Measurements from ENCODE around the gene GTPBP6.
"Not testable (repeated sequence)": the region's sequence is repeated elsewhere in the genome, so short reads cannot be mapped to it uniquely, and the experiment has no call there.

The GTPBP6 gene

DNA sequence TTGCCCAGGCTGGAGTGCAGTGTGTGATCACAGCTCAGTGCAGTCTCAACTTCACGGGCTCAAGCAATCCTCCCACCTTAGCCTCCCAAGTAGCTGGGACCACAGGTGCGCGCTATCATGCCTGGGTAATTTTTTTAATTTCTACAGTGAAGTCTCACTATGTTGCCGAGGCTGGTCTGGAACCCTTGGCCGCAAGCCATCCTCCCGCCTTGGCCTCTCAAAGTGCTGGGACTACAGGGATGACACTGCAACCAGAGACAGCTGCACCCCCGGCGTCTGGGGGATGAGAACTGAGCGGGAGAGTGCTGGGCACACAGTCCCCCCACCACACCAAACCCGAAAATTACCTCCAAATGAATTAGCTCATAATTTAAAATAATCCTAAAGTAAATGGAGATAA lies 33.1 kb upstream of the GTPBP6 start:
- no peak for DNase-seq (ENCODE audit: low read depth)

DNA sequence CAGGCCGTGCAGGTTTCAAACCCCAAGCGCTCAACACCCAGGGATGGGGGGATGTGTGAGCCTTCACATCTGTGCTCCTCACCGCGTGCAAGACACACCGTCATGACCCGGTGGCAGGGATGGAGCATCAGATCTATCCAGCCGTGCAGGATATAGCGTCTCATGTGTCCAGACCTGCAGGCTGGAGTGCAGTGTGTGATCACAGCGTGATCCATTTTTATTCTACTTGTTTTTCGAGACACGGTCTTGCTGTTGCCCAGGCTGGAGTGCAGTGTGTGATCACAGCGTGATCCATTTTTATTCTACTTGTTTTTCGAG lies 32.7 kb upstream of the GTPBP6 start:
- DNase-seq (ENCODE audit: low read depth), result not testable (repeated sequence)

DNA sequence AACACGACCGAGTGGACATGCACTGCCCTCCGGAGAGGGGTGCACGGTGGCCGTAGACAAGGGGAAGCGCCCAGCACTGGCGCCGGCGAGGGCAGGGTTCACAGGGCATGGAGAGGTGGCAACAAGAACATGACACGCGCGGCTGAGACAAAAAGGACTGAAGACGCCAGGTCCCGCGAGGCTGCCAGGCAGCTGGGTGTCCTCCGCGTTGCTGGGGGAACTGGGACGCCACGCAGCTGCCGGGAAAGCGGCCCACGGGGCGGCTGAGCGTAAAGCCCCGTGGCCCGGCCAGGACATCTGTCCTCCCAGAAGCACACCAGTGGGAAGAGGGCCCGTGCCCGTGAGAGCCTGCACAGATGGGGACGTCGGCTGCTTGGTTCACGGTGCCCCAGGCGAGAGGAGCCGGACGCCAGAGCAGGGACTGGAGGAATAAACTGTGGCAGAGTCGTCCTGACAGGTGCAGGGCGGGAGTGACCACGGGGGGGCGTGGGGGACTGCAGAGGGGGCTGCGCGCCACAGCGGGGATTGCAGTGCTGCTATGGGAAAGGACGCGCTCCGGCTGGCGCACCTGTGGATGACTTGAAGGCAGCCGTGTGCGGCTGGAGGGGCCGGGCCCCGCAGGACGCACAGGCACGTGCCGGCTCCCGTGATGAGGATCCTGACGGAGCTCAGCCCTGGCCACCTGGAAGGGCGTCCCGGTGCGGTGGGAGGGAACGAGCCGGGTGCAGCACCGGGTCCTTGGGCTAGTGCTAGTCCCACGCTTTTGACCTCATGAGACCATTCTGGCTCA lies 32.1 kb upstream of the GTPBP6 start:
- DNase-seq (ENCODE audit: low read depth), result no peak

DNA sequence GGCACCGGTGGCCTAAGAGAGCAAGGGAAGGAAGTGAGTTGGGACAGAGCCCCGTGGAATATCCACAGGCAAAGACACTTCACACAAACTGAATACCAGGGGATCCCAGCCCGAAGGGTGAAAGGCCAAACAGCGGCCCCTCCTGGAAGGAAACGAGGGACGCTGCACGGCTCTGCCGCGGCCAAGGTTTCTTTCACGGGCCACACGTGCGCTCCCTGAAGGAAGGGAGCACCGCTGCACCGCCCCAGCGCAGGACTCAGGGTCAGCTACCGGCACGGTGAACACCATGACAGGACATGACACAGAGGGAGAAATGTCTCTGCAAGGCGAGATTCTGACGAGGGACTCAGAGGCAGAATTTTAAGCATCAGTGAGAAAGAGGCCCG lies 31.5 kb upstream of the GTPBP6 start:
- DNase-seq (ENCODE audit: low read depth), result no peak

DNA sequence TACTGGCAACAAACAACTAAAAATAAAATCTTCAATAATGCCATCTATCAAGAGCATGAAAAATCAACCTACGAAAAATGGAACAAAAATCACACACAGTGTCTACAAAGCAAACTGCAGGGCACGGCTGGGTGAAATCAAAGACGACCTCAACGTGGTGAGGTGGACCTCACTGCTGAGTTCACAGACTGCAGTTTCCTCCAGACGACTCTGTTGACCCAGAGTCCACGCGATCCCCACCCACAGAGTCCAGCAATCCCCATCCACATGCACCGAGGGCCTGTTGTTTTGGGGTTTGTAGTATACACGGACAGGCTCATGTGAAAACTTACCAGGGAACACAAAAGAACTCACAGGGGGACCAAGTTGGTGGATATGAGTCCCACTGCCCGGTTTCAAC lies 31.1 kb upstream of the GTPBP6 start:
- DNase-seq (ENCODE audit: low read depth), result no peak

DNA sequence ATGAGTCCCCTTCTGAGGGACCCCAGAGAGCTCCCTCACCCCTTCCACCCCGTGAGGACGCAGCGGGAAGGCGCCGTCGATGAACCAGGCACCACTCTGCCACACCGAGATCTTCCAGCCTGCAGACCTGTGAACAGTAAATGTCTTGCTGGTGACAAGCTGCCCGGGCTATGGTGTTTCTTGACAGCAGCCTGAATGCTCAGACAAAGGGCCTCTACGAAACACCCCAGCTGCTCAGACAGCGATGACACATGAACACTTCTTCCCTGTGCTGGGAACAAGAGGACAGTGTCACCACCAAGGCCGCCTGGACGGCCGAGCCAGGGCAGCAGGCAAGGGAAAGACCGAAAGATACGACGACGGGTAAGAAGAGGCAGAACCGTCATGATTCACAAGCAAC lies 30.6 kb upstream of the GTPBP6 start:
- no peak for DNase-seq (ENCODE audit: low read depth)

DNA sequence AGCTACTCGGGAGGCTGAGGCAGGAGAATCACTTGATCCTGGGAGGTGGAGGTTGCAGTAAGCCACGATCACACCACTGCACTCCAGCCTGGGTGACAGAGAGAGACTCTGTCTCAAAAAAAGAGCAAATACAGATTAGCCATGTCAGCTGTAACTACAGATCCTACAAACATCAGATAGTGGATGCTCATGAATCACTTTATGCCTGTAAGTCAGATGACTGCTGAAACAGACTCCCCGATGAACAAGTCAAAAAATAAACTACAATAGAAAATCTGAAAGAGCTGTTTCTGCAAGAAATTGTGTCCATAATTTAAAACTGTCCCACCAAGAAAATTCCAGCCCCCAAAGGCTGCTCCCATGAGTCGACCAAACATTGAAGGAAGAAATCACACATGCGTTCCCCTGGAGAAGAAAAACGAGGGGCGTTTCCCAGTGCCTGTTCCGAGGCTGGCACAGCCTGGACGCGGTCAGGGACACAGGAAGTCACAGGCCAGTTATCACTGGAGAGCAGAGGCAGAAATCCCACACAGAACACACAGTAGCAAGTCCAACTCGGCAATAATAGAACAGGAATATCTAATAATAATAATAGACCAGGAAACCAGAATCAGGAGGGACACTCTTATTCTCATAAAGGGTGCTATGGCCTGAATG lies 30.0 kb upstream of the GTPBP6 start:
- DNase-seq (ENCODE audit: low read depth), result no peak

DNA sequence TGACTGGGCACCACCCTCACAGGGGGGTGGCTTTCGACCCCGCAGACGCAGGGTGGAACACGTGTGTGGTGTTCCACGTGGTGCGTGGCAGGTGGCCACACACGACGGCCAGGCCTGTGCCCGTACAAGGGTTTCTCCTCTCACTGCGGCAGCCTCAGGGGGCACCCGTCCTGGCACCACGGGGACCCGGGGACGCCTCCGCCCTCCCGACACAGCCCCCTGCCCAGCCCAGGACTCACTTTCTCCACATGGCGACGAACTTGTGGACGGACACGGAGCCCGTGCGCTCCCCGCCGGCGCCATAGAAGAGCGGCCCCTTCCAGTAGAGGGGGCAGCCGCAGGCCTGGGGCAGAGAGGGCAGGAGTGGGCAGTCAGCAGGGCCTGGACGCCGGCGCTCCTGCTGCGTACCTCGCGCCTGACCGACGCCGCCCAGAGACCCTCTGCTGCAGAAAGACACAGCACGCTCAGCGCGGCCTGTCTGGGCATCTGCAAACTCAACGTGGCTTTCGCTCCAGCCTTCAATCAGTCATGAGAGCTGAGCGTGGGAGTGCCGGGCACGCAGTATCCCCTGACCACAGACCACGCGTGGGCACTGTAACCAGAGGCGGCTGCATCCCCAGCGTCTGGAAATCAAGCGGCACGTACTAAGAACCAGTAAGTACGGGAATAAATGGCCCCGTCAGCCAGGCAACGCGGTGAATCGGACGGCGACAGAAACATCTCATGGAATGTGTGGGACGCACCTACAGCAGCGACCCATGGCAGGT lies 28.9 kb upstream of the GTPBP6 start:
- DNase-seq (ENCODE audit: low read depth), result no peak

DNA sequence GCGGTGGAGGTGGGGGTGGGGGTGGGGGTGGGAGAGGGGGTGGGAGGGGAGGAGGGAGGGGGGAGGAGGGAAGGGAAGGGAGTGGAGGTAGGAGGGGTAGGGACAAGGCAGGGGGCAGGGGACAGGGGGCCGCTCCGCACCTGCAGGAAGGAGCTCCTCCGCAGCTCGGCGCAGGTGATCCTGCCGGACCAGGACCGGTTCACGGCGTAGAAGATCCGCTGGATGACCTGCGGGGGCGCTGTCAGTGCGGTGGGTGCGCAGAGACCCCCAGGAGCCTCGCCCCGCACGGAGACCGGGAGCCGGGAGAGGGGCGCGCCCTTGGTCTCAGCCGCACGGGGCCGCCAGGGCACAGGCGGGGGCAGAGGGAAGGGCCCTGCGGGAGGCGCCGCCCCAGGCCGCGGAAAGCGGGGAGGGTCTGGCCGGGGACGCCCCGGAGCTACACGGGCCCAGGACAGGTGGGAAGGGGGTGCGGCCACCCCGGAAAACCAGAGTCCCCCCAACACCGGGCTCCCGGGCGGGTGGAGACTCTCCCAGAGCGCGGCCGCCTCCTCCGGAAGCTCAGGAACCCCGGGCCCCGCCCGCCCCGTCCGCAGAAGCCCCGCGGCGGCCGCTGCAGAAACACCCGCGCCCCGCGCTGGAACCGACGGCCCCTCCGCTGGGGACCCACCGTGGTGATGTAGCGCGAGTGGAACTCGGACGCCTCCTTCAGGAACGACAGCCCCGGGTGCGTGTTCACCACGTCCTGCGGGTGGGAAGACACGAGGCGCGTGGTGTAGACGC lies 27.6 kb upstream of the GTPBP6 start:
- no peak for DNase-seq (ENCODE audit: low read depth)

DNA sequence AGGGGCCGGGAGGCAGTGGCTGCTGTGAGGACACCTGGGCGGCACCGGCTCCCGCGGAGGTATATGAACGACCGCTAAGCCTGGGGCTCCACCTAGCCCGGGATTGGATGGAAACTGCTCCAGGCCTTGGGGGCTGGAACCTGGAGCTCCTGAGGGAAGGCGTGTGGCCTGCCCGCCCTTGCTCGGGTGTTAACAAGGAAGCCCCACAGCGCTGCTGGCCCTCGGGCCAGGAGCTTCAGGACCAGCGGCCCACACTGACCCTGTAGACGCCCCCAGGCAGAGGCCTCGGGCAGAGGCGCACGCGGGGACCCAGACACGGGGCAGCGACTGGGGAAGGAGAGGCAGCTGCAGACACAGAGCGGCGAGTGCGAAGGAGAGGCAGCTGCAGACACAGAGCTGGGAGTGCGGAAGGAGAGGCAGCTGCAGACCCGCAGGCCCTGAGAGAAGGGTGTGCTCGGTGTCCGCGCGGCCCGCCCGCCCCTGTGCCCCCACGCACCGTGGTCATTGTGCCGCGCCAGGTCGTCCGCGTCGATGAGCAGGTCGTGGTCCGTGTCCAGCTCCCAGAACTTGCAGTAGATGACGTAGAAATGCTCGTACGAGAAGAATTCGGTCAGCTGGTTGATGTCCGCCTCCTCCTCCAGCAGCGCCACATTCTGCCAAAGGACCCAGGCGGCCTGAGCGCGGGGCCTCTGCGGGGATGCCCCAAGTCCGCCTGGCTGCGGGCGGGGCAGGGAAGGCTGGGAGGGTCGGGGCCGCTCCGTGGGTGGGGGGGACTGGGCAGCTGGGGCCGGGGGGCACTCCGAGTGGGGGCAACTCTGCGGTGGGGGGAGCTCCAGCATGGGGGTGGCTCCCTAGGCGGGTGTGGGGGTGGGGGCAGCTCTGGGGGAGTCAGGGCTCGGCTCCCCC lies 26.7 kb upstream of the GTPBP6 start:
- DNase-seq (ENCODE audit: low read depth), result no peak

DNA sequence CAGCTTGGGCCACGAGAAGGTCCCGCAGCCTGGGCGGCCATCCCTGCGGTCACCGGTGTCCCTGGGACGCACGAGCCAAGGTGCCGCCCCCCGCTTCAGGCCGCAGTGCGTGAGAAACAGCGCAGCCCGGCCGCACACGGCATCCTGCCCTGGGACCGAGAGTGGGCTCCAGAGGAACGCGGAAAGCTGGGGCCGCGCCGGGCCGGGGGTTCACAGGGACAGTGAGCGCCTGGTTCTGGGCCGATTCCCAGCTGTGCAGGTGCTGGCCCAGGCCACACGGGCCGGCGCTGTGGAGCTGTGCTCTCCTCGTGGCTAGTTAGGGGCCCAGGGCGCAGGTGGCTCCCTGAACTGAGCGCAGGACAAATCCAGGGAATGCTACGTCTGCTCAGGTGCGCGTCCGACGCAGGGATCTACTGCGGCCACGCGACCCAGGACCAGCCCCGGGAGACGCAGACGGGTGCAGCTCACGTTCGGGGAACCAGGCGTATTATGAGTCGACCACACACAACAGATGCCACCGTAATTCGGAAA lies 25.8 kb upstream of the GTPBP6 start:
- DNase-seq (ENCODE audit: low read depth), result no peak

DNA sequence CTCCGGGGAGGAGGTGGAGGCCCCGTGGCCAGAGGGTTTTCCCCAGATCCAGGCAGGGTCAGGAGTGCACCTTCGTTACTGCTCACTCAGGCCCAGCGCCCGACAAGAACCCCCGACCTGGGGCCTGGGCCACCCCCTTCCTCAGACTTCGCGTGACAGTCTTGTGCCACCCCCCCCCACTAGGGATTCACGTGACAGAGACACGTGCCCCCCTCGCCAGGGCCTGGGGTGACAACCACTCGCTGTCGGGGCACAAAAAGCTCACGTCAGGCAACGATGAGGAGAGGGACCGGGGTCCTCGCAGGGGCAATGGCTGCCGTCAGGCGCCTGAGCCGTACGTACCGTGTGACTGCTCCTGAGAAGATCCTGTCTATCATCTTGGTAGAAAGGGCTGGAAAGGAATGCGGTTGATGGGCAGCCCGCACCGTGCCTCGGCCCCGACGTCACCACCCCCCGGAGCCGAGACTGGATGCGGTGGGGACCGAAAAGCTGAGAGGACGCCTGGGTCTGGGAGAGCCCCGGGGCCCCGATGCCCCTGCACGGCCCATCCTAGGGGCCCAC lies 23.0 kb upstream of the GTPBP6 start:
- DNase-seq (ENCODE audit: low read depth), result no peak

DNA sequence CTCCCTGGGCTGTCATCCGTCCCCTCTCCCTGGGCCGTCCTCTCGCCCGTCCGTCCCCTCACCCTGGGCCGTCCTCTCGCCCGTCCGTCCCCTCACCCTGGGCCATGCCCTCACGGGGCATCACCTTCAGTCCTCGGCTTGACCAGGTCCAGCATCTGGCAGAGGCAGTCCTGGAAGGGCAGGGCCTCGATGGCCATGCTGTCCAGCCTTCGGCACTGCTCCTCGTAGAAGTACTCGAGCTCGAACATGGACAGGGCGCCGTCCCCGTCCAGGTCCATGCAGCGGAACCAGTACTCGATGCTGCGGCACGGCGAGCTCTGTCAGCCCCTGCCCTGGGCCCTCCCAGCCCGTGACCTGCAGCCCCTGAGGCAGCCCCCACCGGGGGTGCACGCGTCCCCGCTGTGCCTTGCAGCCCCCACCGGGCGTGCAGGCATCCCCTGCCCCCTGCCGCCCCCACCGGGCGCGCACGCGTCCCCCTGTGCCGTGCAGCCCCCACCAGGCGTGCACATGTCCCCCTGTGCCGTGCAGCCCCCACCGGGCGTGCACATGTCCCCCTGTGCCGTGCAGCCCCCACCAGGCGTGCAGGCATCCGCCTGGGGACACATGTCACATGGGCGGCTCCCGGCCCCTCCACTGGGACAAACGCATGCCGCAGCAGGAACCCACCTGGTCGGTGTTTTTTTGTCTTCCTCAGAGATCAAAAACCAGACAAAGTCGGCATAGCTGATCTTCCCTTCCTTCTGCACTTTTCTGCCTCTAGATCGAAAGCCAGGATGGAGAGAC lies 22.2 kb upstream of the GTPBP6 start:
- no peak for DNase-seq (ENCODE audit: low read depth)

DNA sequence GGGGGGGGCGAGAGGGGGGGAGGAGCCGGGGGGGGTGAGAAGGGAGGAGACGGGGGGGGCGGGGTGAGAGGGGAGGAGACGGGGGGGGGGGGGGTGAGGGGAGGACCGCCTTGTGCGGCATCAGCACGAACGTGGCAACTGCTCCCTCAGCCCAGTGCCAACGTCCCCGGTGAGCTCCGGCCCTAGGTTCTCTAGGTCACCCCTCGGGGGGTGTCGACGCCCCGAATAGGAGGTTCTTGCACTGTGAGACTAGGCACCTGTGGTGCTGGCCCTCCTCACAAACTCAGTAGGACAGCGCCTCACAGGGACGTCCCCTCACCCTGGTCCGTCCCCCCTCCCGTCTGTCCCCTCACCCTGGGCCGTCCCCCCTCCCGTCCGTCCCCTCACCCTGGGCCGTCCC lies 21.5 kb upstream of the GTPBP6 start:
- DNase-seq (ENCODE audit: low read depth), result no peak

DNA sequence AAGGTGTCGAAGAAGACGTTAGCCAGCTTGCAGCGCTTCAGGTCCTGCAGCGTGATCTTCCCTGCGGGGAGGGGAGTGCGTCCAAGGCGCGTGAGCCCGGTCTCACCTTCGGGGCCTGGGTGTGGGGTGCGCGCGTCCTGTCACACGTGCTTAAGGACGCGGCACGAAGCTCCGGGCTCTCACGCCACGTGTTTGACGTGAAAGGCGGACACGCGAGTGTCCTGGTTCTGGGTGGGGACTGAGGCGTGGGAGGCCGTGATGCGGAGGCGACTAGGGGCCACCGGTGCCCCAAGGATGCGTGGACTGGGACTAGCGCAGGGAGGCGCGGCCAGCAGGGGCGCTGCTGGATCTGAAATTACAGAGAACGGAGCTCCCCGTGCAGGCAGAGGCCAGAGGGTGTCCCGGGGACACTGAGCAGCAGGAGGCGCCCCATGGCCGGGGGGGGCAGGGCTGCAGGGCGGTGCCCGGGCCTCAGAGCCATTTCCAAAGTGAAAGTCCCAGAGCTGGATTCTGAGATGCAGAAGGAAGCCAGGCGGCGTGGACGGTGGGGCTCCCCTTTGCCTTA lies 20.3 kb upstream of the GTPBP6 start:
- DNase-seq (ENCODE audit: low read depth), result no peak

DNA sequence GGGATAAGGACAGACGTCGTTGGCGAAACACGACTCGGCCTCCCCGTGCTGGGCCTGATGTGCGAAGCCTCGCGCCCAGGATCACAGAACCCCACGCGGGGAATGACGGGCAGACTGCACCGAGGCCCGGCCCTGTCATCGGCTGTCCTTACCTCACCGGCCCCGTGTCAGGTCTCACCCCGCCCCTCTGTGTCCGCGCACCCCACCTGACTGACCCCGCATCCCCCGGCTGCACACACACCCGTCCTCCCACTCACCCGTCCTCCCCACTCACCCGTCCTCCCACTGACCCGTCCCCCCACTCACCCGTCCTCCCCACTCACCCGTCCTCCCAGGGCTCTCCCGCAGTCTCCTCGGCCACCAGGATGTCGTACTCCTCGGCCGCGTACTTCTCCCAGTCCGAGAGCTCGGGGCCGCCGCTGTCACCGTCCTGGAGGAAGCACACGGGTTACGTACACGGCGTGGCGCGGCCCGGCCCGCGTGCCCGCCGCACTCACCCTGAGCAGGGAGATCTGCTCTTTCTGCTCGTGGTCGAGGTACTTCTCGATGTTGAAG lies 19.8 kb upstream of the GTPBP6 start:
- DNase-seq (ENCODE audit: low read depth), result no peak

DNA sequence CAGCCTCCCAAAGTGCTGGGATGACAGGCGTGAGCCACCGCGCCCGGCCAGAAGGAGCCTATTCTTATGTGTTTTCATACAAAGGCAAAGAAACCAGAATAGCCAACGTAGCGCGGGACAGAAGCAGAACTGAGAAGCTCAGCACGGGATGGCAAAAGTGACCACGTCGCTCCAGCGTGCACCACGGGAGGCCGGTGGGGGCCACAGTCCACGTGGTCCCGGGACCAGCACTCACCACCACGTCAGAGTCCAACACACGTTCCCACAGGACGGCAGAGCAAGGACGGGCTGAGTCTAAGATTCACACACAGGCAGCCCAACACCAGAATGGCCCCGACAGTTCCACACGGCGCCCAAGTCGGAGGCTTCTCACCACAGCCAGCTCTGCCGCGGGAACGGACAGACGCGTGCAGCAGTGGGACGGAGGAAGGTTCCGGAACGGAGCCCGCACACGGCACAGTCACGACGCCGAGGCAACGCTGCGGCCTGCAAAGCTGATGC lies 18.8 kb upstream of the GTPBP6 start:
- DNase-seq (ENCODE audit: low read depth), result no peak

DNA sequence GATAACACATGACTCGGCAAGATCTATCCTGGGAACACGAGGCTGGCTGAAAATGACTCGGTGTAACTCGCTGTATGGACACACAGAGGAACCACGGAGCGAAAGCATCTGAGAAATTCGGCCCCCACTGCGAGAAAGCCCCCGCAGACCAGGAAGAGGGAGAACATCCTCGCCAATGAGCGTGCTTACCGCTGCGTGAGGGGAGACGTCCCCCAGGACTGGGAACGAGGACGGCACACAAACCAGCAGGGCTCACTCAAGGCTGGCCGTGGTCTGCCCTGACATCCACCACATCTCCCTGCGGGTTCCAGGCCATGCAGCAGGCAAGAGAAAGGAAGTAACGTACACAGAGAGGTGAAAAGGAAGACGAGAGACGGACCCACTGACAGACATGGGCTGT lies 17.6 kb upstream of the GTPBP6 start:
- no peak for DNase-seq (ENCODE audit: low read depth)

DNA sequence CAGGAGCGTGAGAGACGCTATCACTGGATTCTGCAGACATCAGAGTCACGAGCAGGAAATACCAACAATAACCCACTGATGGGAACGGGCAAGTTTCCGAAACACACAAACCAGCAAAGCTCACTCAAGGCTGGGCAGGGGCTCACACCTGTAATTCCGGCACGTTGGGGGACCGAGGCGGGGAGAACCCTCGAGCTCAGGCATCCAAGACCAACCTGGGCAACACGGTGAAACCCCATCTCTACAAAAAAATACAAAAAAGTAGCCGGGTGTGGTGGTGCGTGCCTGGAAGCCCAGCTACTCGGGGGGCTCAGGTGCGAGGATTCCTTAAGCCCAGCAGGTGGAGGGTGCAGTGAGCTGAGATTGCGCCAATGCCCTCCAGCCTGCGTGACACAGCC lies 17.2 kb upstream of the GTPBP6 start:
- no peak for DNase-seq (ENCODE audit: low read depth)
